Neural crest cell (in vitro differentiated cells): ENCODE measurements around the gene NFAM1. TPM values are rescaled to one million over a fixed set of nuclear protein-coding genes. Genes with fewer than 3 reads are reported as not detected.

ENCODE experiments used
- DNase-seq: peaks from one replicate; pipeline ENCODE4 v3.0.0; 2021; ENCODE audit warnings: low read depth, mixed read lengths, low spot score
- H3K27ac Mint-ChIP-seq: one replicate; pipeline ENCODE4 v1.8.0; 2021; ENCODE audit warnings: mild to moderate bottlenecking, mixed read lengths; ENCODE audit not compliant: unreplicated experiment
- H3K27me3 Mint-ChIP-seq: 2 replicates; pipeline ENCODE4 v1.8.0; 2021; ENCODE audit warnings: low read depth, mild to moderate bottlenecking, mixed read lengths
- H3K36me3 Mint-ChIP-seq: 2 replicates; pipeline ENCODE4 v1.8.0; 2021; ENCODE audit warnings: low read depth, mild to moderate bottlenecking, mixed read lengths
- H3K4me1 Mint-ChIP-seq: 2 replicates; pipeline ENCODE4 v1.8.0; 2021; ENCODE audit warnings: mixed read lengths
- H3K4me3 Mint-ChIP-seq: one replicate; pipeline ENCODE4 v1.8.0; 2021; ENCODE audit warnings: mild to moderate bottlenecking, mixed read lengths
- H3K9me3 Mint-ChIP-seq: 2 replicates; pipeline ENCODE4 v1.8.0; 2021; ENCODE audit warnings: mixed read lengths
- total RNA-seq: library from RNA; stranded (reverse); gene quantifications from 2 replicates; pipeline ENCODE4 v1.2.1, GENCODE V29; 2021
- TF ChIP-seq, protein P1 (sequence below): fragments of 200-600 bp; sonication (generic); conservative IDR thresholded peaks from 2 replicates; pipeline ENCODE4 v1.5.0; 2021; ENCODE audit warnings: antibody characterized with exemption, mild to moderate bottlenecking

Gene NFAM1
- total RNA-seq, 1 donor from 2014 or later: 0.07 TPM

- no peak for DNase-seq
- no peaks in the 10 kb centered on the region for H3K9me3 Mint-ChIP-seq
- TF ChIP-seq, protein P1, sequence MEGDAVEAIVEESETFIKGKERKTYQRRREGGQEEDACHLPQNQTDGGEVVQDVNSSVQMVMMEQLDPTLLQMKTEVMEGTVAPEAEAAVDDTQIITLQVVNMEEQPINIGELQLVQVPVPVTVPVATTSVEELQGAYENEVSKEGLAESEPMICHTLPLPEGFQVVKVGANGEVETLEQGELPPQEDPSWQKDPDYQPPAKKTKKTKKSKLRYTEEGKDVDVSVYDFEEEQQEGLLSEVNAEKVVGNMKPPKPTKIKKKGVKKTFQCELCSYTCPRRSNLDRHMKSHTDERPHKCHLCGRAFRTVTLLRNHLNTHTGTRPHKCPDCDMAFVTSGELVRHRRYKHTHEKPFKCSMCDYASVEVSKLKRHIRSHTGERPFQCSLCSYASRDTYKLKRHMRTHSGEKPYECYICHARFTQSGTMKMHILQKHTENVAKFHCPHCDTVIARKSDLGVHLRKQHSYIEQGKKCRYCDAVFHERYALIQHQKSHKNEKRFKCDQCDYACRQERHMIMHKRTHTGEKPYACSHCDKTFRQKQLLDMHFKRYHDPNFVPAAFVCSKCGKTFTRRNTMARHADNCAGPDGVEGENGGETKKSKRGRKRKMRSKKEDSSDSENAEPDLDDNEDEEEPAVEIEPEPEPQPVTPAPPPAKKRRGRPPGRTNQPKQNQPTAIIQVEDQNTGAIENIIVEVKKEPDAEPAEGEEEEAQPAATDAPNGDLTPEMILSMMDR: no peak
- peaks cover 18% of the 10 kb centered on the region for H3K4me1 Mint-ChIP-seq
- no peak overlapping the region for H3K4me3 Mint-ChIP-seq
- H3K27ac Mint-ChIP-seq: peak overlapping the region; percentile 91
- H3K27me3 Mint-ChIP-seq: peaks cover 2% of the 10 kb centered on the region
- no peaks in the 10 kb centered on the region for H3K36me3 Mint-ChIP-seq
Measured at GRCh38 chr22:42418811-42419242, 13.4 kb downstream of the NFAM1 start.

- no peak for DNase-seq
- Mint-ChIP-seq H3K27me3 (peaks cover 2% of the 10 kb centered on the region), H3K4me3 (no peak overlapping the region), H3K36me3 (no peaks in the 10 kb centered on the region), H3K9me3 (no peaks in the 10 kb centered on the region), H3K27ac (no peak overlapping the region), H3K4me1 (peaks cover 28% of the 10 kb centered on the region)
- TF ChIP-seq, protein P1: no peak
Measured at GRCh38 chr22:42417645-42418305, 14.4 kb downstream of the NFAM1 start.

DNA sequence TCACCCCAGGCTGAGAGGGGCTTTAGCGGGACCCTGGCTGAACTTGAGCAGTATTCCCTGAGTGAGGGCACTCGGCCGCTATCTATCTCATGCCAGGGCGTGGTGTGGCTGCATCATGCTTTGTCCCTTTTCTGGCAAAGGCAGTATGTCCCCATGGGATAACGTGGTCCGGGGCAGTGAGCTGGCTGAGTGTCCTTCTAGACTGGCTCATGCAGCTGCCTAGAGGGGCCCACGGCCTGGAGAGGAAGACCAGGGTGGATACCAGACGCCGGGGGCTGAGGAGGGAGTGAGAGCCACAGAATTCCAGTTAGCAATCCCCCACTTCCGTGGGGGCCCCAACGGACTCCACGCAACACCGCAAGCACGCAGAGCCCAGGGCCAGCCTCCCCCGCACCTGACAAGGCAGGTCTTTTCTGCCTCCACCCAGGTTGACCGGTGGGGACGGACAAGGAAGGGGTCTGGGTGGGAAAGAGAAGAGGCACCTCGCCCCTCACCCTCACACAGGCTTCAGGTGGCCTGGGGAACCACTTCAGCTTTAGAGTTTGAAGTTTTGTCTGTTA is 15.5 kb downstream of the NFAM1 start:
- Mint-ChIP-seq H3K4me3 (no peak overlapping the region), H3K9me3 (no peaks in the 10 kb centered on the region), H3K27me3 (peaks cover 2% of the 10 kb centered on the region), H3K4me1 (peaks cover 36% of the 10 kb centered on the region), H3K27ac (no peak overlapping the region), H3K36me3 (no peaks in the 10 kb centered on the region)
- DNase-seq: no peak
- TF ChIP-seq, protein P1: no peak

DNA sequence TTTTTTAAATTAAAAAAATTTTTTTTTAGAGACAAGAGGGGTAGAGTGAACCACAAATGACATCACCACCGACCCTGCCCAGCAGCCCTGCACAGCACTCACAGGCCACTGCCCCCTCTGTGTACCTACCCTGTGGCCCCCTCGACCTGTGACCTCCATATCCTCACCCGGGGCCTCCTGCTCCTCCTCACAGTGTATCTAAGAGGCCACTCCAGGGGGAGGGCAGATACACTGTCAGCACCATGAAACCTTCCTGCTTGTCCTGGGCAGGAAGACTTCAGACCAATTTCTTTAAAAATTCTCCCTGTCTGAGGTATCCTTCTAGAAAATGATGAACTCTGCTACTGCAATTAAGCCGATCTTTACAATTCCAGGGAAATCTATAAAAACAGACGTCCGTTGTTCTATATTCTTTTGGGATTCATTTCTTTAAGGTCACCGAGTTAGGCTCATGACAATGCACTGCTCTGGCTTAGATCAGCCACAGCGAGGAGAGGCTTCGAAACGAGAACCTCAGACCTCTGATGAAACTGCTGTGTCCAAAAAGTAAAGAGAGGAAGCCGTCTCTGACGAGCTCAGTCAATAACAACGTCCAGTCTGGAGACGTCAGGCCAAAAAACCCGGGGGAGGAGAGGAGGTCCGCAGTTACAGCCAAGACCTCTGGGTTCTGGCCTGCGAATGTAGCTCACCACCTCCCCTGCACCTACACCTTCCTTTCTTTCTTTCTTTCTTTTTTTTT is 17.5 kb downstream of the NFAM1 start:
- DNase-seq: no peak
- Mint-ChIP-seq H3K27me3 (peaks cover 2% of the 10 kb centered on the region), H3K4me1 (peaks cover 36% of the 10 kb centered on the region), H3K27ac (no peak overlapping the region), H3K9me3 (no peaks in the 10 kb centered on the region), H3K36me3 (no peaks in the 10 kb centered on the region), H3K4me3 (peak overlapping the region; percentile 37)
- TF ChIP-seq, protein P1: no peak

GRCh38 chr22:42414021-42414420 is 18.2 kb downstream of the NFAM1 start:
- Mint-ChIP-seq H3K27ac (no peak overlapping the region), H3K27me3 (no peaks in the 10 kb centered on the region), H3K9me3 (no peaks in the 10 kb centered on the region), H3K4me3 (no peak overlapping the region), H3K4me1 (peaks cover 32% of the 10 kb centered on the region), H3K36me3 (no peaks in the 10 kb centered on the region)
- TF ChIP-seq, protein P1: no peak
- DNase-seq: no peak
